Muscle layer of colon (tissue), 2 donors: Measurements from ENCODE around the gene WDR81.
A peak's percentile ranks its signal among the peaks of the same experiment; 100 is the strongest.
"Not testable (repeated sequence)": the region's sequence is repeated elsewhere in the genome, so short reads cannot be mapped to it uniquely, and the experiment has no call there.

ENCODE experiments used
- H3K27ac ChIP-seq: one replicate; pipeline ENCODE4 v1.7.0; 2013; ENCODE audit warnings: low read depth, mild to moderate bottlenecking, low read length, moderate library complexity
- H3K27me3 ChIP-seq, 2 donors: one replicate each; pipeline ENCODE4 v1.7.0; 2013; ENCODE audit warnings: low read length in 2 of 2, mild to moderate bottlenecking in 2 of 2; ENCODE audit not compliant: insufficient read depth in 2 of 2, control insufficient read depth in 1 of 2
- H3K36me3 ChIP-seq: one replicate; pipeline ENCODE4 v1.7.0; 2013; ENCODE audit warnings: mild to moderate bottlenecking, low read length; ENCODE audit not compliant: insufficient read depth
- H3K4me1 ChIP-seq: one replicate; pipeline ENCODE4 v1.7.0; 2013; ENCODE audit warnings: mild to moderate bottlenecking, low read length; ENCODE audit not compliant: insufficient read depth
- H3K4me3 ChIP-seq, 2 donors: one replicate each; pipeline ENCODE4 v1.7.0; 2013; ENCODE audit warnings: low read length in 2 of 2, low read depth in 1 of 2, mild to moderate bottlenecking in 1 of 2, moderate library complexity in 1 of 2
- H3K9ac ChIP-seq: one replicate; pipeline ENCODE4 v1.7.0; 2013; ENCODE audit warnings: low read length
- H3K9me3 ChIP-seq: one replicate; pipeline ENCODE4 v1.7.0; 2013; ENCODE audit warnings: mild to moderate bottlenecking, low read length
- donor health status: abdominal sarcoma.
- donor health status: Adenocarcinoma of cecum.

Gene WDR81

DNA sequence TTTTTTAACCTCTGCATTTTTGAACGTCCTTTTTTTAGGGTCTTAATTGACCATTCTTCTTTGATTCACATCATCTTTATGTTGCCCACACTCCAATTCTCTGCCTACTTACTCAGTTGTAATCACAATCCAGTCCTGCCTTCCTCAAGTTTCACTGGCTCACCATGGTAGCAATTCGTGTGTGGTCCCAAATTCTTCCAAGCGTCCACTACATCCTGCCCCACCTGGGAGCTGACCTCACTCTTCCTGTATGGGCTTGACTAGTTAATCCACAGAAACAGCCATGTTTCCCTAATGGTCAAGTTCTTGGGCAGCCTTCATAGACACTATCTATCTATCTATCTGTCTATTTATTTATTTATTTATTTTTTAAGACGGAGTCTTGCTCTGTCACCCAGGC lies 21.4 kb upstream of the WDR81 start:
- no peaks in the 10 kb centered on the region for H3K27me3 ChIP-seq

GRCh38 chr17:1705004-1705403 lies 19.5 kb upstream of the WDR81 start:
- Histone ChIP-seq H3K9ac (no peak overlapping the region), H3K27me3 (no peaks in the 10 kb centered on the region), H3K9me3 (no peaks in the 10 kb centered on the region)

More for the DNA sequence above, 21.4 kb upstream of the WDR81 start:
- no peaks in the 10 kb centered on the region for H3K36me3 ChIP-seq
- no peaks in the 10 kb centered on the region for H3K4me1 ChIP-seq
- no peaks in the 10 kb centered on the region for H3K9me3 ChIP-seq
- no peak overlapping the region for H3K27ac ChIP-seq
- no peak overlapping the region for H3K9ac ChIP-seq
- H3K4me3 ChIP-seq = no peak overlapping the region

DNA sequence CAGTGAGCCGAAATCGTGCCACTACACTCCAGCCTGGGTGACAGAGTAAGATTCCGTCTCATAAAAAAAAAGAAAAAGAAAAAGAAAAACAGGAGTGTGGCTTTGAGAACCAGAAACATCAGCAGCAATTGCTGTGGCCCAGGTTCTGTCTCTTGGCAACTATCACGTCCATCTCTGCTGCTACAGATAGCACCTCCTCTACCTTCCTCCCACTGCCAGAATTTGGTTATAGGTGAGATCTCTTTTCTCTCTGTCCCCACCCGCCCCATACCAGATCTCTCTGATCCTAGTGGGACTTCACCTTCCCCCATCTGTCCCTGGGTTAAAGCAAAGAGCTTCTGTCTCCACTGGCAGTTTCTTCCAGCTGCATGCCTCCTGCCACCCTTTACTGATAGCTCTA lies 17.4 kb upstream of the WDR81 start:
- Histone ChIP-seq H3K27me3 (no peaks in the 10 kb centered on the region), H3K9me3 (no peaks in the 10 kb centered on the region), H3K27ac (no peak overlapping the region), H3K4me3 (no peak overlapping the region), H3K4me1 (no peaks in the 10 kb centered on the region), H3K36me3 (peaks cover 3% of the 10 kb centered on the region), H3K9ac (no peak overlapping the region)

More at GRCh38 chr17:1705004-1705403, 19.5 kb upstream of the WDR81 start:
- Histone ChIP-seq H3K27ac (no peak overlapping the region), H3K4me1 (no peaks in the 10 kb centered on the region), H3K4me3 (no peak overlapping the region), H3K36me3 (no peaks in the 10 kb centered on the region)

- Histone ChIP-seq H3K36me3 (peaks cover 20% of the 10 kb centered on the region), H3K4me1 (peaks cover 11% of the 10 kb centered on the region)
- H3K4me3 ChIP-seq, H3K27me3 ChIP-seq, H3K27ac ChIP-seq, H3K9ac ChIP-seq, H3K9me3 ChIP-seq: not testable (repeated sequence)
These were observed 15.6 kb upstream of the WDR81 start for GRCh38 chr17:1708791-1709346.

DNA sequence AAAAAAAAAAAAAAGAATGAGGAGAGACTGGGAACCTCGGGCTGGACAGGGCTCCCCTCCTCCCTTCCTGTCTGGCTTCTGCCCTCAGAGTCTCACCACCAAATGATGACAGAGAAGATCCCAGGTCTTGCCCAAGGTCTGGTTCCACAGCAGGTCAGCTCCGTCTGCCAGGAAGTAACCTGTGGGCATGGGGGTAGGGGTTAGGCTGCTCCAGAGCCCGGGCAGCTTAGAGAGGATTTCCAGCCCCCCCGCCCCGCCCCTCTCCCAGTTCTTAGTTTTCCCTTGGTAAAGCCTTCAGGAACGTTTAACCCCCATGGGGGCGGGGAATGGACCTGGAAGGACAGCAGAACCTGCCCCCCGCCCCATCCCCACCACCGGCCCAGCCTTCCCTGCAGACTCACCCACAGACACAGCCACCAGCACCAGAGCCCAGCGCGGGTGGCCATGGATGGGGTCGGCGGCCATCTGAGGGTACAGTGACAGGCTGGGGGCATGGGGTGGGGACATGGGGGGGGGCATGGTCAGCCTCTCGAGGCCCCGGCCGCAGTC lies 15.0 kb upstream of the WDR81 start:
- peaks cover 20% of the 10 kb centered on the region for H3K36me3 ChIP-seq

DNA sequence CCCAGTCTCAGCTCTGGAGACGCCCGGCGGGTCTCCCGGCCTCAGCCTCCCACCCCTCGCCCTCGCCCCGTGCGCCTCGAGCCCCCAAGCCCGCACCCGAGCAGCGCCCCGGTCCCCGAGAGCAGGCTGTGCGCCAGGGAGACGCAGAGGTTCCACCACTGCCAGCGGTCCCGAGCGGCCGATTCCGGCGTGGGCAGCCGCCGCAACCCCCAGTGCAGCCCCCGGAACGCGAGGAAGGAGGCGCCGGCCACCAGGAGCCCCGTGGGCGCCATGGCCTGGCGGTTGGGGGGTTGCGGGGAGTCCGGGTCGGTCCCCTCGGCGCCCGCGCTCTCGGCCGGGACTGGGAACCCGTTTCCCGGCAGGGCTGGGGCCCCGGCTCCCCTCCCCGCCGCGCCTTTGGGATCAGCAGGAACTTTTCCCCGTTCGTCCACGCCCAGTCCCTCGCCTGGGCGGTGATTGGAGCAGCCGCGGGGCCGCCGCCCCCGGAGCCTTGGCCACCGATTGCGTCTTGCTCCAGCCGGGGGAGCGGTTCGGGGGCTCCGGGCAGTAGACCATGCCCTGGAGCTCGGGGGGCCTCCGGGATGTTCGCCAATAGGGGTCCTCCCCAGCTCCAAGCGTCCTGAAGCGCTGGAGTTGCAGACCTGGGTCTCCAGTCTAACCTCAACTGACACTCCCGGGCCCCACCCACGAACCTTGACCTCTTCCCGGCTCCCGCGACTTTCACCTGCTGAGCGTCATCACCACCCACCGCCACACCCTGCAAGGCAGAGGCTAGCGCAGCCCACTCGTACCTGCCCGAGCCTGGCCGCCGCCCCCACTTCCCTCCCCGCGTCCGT lies 14.3 kb upstream of the WDR81 start, which contains the start of gene TLCD2:
Gene TLCD2, minus strand, starts transcription at position 407 of the 836 bp plus-strand sequence. Its CDS starts 135 bp downstream, at position 272.
- Histone ChIP-seq H3K4me1 (peaks cover 20% of the 10 kb centered on the region), H3K4me3 (peak within 1 kb of the TSS; percentile 52 to 64), H3K36me3 (peaks cover 20% of the 10 kb centered on the region), H3K27ac (peak within 1 kb of the TSS; percentile 78), H3K9me3 (no peaks in the 10 kb centered on the region), H3K27me3 (no peaks in the 10 kb centered on the region), H3K9ac (no peak within 1 kb of the TSS)

More for the DNA sequence above, 15.0 kb upstream of the WDR81 start:
- Histone ChIP-seq H3K9me3 (no peaks in the 10 kb centered on the region), H3K27me3 (no peaks in the 10 kb centered on the region), H3K9ac (no peak overlapping the region), H3K27ac (no peak overlapping the region), H3K4me3 (peak overlapping the region in 1 of 2 donors; percentile 64), H3K4me1 (peaks cover 17% of the 10 kb centered on the region)

DNA sequence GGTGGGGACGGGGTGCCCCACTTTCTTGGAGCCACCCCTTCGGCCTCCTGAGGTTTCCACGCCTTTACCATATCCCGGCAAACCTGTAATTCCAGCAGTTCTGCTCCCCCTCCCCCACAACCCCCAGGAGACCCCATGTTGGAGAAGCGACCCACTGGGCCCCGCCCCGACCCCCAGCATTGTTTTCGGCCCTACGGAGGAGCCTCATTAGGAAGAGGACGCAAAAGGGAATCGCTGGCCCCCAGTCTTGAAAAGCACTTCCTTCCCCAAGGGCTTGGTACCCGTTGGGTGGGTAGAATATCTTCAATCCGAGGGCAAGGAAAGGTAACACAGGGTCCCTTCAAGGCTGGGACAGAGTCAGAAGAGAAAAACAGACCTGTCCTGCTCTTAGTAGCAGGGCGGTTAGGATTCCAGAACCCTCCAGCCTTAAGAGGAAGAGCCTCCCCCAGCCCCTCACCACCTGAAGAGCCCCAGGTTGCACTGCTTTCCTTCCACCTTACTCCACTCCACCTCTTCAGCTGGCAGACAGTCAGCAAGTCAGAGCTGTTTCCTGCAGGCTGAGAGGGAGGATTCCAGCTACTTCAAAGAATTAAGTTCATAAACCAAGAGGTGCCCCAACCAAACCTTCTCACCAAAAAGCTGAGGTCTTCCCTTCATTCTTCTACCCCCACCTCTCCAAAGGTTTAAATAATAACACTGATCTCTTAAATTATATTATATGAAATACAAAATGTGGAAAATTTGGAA lies 13.5 kb upstream of the WDR81 start:
- Histone ChIP-seq H3K36me3 (peaks cover 20% of the 10 kb centered on the region), H3K4me1 (peaks cover 20% of the 10 kb centered on the region), H3K27me3 (no peaks in the 10 kb centered on the region), H3K27ac (peak overlapping the region; percentile 78), H3K9ac (no peak overlapping the region), H3K9me3 (no peaks in the 10 kb centered on the region), H3K4me3 (peak overlapping the region; percentile 52 to 64)

DNA sequence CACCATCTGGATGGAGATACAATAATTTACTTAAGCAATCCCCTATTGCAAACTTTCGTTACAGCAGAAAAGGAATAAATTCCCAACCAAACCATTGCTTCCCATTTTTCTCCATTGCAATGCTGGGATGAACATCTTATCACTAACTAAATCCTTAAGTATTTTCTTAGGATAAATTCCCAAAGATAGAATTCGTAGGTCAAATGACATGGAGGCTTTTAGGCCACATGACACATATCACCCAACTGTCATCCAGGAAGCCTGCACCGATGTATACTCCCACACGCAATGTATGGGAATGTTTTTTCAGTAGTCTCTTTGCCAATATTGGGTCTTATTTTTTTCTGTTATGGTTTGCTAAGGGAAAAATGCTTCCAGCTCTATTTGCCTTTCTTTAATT lies 12.7 kb upstream of the WDR81 start:
- peaks cover 20% of the 10 kb centered on the region for H3K36me3 ChIP-seq
- H3K4me3 ChIP-seq = no peak overlapping the region
- H3K4me1 ChIP-seq = peaks cover 20% of the 10 kb centered on the region
- H3K9me3 ChIP-seq = no peaks in the 10 kb centered on the region
- H3K27ac ChIP-seq = no peak overlapping the region
- no peaks in the 10 kb centered on the region for H3K27me3 ChIP-seq
- no peak overlapping the region for H3K9ac ChIP-seq

DNA sequence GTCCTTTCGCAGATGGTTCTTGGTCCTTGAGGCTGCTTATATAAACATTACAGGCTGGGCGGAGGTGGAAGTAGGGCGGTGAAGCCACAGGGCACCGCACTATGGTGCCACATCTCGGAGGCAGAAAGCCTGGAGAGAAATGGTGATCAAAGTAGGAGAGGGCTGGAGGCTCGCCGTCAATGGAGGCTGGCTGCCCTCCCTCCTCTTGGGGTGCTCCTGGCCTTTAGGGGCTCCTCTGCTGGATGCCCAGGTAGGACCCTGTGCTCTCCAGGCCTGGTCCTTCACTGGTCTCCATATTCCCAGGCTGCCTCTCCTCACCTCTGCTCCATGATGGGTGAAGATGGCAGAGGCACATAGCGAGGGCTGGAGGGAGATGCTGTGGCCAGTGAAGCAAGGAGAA lies 12.2 kb upstream of the WDR81 start:
- Histone ChIP-seq H3K36me3 (peaks cover 20% of the 10 kb centered on the region), H3K9me3 (no peaks in the 10 kb centered on the region), H3K27me3 (no peaks in the 10 kb centered on the region), H3K4me3 (no peak overlapping the region), H3K9ac (no peak overlapping the region), H3K4me1 (peaks cover 20% of the 10 kb centered on the region), H3K27ac (no peak overlapping the region)

GRCh38 chr17:1713160-1713877 lies 11.2 kb upstream of the WDR81 start:
- H3K4me1 ChIP-seq = peaks cover 28% of the 10 kb centered on the region

More at GRCh38 chr17:1713160-1713877, 11.2 kb upstream of the WDR81 start:
- no peaks in the 10 kb centered on the region for H3K9me3 ChIP-seq
- no peak overlapping the region for H3K9ac ChIP-seq
- H3K27me3 ChIP-seq = no peaks in the 10 kb centered on the region
- H3K36me3 ChIP-seq = peaks cover 20% of the 10 kb centered on the region
- H3K27ac ChIP-seq = peak overlapping the region; percentile 89
- H3K4me3 ChIP-seq = peak overlapping the region in 1 of 2 donors; percentile 95
